ENCODE results near the gene PLPP2. TPM values are rescaled to one million over a fixed set of nuclear protein-coding genes. Genes with fewer than 3 reads are reported as not detected.

Gene PLPP2
- total RNA-seq, 2 experiments from 2014 or later = 0.36 TPM; not detected in 1

DNA sequence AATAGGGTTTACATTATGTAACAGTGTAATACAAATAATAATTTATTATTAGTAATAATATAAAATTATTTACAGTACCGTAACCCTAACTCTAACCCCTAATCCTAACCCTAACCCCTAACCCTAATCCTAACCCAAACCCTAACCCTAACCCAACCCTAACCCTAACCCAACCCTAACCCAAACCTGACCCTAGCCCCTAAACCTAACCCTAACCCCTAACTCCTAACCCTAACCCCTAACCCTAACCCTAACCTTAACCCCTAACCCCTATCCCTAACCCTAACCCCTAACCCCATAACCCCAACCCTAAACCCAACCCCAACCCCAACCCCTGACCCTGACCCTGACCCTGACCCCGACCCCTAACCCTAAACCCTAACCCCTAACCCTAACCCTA, 45.7 kb downstream of the PLPP2 start:
- H3K36me3 Mint-ChIP-seq (ENCODE audit: low read depth) = no peaks in the 10 kb centered on the region
- H3K27ac Mint-ChIP-seq = no peak overlapping the region
- no peak for TF ChIP-seq CTCF (IDR thresholded peaks at IDR 0.05)
- intact Hi-C loops (cut with micrococcal nuclease) = no loop called here
- H3K9me3 Mint-ChIP-seq = no peaks in the 10 kb centered on the region
- POLR2A ChIA-PET = no interaction called here
- H3K4me3 Mint-ChIP-seq = no peak overlapping the region
- no peaks in the 10 kb centered on the region for H3K4me1 Mint-ChIP-seq (ENCODE audit: low read depth)
- no peak for DNase-seq
- no peak for ATAC-seq
- no peaks in the 10 kb centered on the region for H3K27me3 Mint-ChIP-seq
- CTCF ChIA-PET = no interaction called here

Other genes with a start within 250 kb of the PLPP2 start
- not detected for gene OR4F17, start 184.3 kb downstream of the PLPP2 start, total RNA-seq
- gene MIER2, start 53.4 kb upstream of the PLPP2 start, total RNA-seq = 10 to 100 TPM; 20.0 to 20.4 TPM
- gene C2CD4C, start 117.7 kb upstream of the PLPP2 start, total RNA-seq = under 1 TPM; 0.13 to 0.25 TPM
- gene SHC2, start 169.6 kb upstream of the PLPP2 start, total RNA-seq = under 1 TPM; 0.25 to 0.45 TPM
- under 1 TPM; 0.20 to 0.22 TPM for gene MADCAM1, start 205.1 kb upstream of the PLPP2 start, total RNA-seq
- 1 to 10 TPM; 8.9 to 9.3 TPM for gene TPGS1, start 216.1 kb upstream of the PLPP2 start, total RNA-seq
- 10 to 100 TPM; 38.1 to 43.7 TPM for gene CDC34, start 240.4 kb upstream of the PLPP2 start, total RNA-seq